Endodermal cell (in vitro differentiated cells): Measurements from ENCODE around the gene CHST2. TPM values are rescaled to one million over a fixed set of nuclear protein-coding genes. Genes with fewer than 3 reads are reported as not detected.

Experiments used
- DNase-seq: peaks from one replicate; pipeline ENCODE4 v3.0.0-alpha.2; 2017
- H3K27ac ChIP-seq: 2 replicates; pipeline ENCODE4 v1.5.1; 2013; ENCODE audit warnings: mild to moderate bottlenecking, low read depth, low read length, moderate library complexity
- H3K27me3 ChIP-seq: 2 replicates; pipeline ENCODE4 v1.6.1; 2013; ENCODE audit warnings: mild to moderate bottlenecking, low read length, moderate library complexity; ENCODE audit not compliant: insufficient read depth, control insufficient read depth, poor library complexity, severe bottlenecking
- H3K36me3 ChIP-seq: 2 replicates; pipeline ENCODE4 v1.7.0; 2013; ENCODE audit warnings: mild to moderate bottlenecking, low read length, moderate library complexity; ENCODE audit not compliant: control insufficient read depth, insufficient read depth
- H3K4me1 ChIP-seq: one replicate; pipeline ENCODE4 v1.7.0; 2013; ENCODE audit warnings: low read length; ENCODE audit not compliant: control insufficient read depth, insufficient read depth
- H3K4me3 ChIP-seq: 2 replicates; pipeline ENCODE4 v1.5.1; 2013; ENCODE audit warnings: mild to moderate bottlenecking, low read length, moderate library complexity
- H3K9ac ChIP-seq: 2 replicates; pipeline ENCODE4 v1.6.1; 2013; ENCODE audit warnings: mild to moderate bottlenecking, low read length, moderate library complexity; ENCODE audit not compliant: poor library complexity, severe bottlenecking; ENCODE audit errors: extremely low read depth
- H3K9me3 ChIP-seq: 2 replicates; pipeline ENCODE4 v1.6.1; 2013; ENCODE audit warnings: mild to moderate bottlenecking, low read length, moderate library complexity; ENCODE audit not compliant: control insufficient read depth
- H3K27ac Mint-ChIP-seq: 2 replicates; pipeline ENCODE4 v1.8.0; 2020; ENCODE audit warnings: mixed read lengths
- H3K27me3 Mint-ChIP-seq: 2 replicates; pipeline ENCODE4 v1.8.0; 2021; ENCODE audit warnings: mild to moderate bottlenecking, mixed read lengths; ENCODE audit not compliant: insufficient read depth
- H3K36me3 Mint-ChIP-seq: 2 replicates; pipeline ENCODE4 v1.8.0; 2020; ENCODE audit warnings: low read depth, mixed read lengths
- H3K4me1 Mint-ChIP-seq: 2 replicates; pipeline ENCODE4 v1.8.0; 2020; ENCODE audit warnings: mixed read lengths
- H3K4me3 Mint-ChIP-seq: 2 replicates; pipeline ENCODE4 v1.8.0; 2020; ENCODE audit warnings: mild to moderate bottlenecking, moderate library complexity, mixed read lengths
- H3K9me3 Mint-ChIP-seq: 2 replicates; pipeline ENCODE4 v1.8.0; 2020; ENCODE audit warnings: mild to moderate bottlenecking, mixed read lengths
- CTCF ChIP-seq: fragments of 200-600 bp; sonication (generic); conservative IDR thresholded peaks from 2 replicates; pipeline ENCODE4 v1.5.0; 2021; ENCODE audit warnings: antibody characterized with exemption, mild to moderate bottlenecking
- WGBS, 2 experiments: methylation state at CpG; one replicate each; pipeline versions ENCODE4 v1.1.5 to v1.1.7; 2013; ENCODE audit warnings: missing lambda C conversion rate in 2 of 2, mixed read lengths in 1 of 2; ENCODE audit not compliant: insufficient coverage in 1 of 2, insufficient read length in 1 of 2; 5-methylcytosine and 5-hydroxymethylcytosine counted together
- total RNA-seq, 2 donors: library from RNA; stranded (reverse); fragmentation: NEBNext Ultra II Directional in 1 of 2; extraction: Animal tissue kit (Norgen Biotek cat#: 25700) in 1 of 2; gene quantifications; 2 replicates in 1 of 2; 3 replicates in 1 of 2; pipeline ENCODE4 v1.2.1, GENCODE V29; 2021

CHST2 gene
- total RNA-seq, 2 donors from 2014 or later = 3.4 to 7.2 TPM

GRCh38 chr3:143139762-143140161, 20.2 kb downstream of the CHST2 start:
- no peaks in the 10 kb centered on the region for H3K4me1 ChIP-seq
- Mint-ChIP-seq H3K4me1 (no peaks in the 10 kb centered on the region), H3K9me3 (no peaks in the 10 kb centered on the region), H3K27me3 (no peaks in the 10 kb centered on the region), H3K27ac (no peak overlapping the region), H3K4me3 (no peak overlapping the region), H3K36me3 (no peaks in the 10 kb centered on the region)
- no peaks in the 10 kb centered on the region for H3K36me3 ChIP-seq
- H3K9ac ChIP-seq = no peak overlapping the region
- no peak for TF ChIP-seq CTCF
- H3K9me3 ChIP-seq = no peaks in the 10 kb centered on the region
- WGBS, 2 experiments = 91 to 93% methylated on average over 5 to 7 of the region's 7 CpGs
- no peaks in the 10 kb centered on the region for H3K27me3 ChIP-seq
- no peak for DNase-seq
- H3K27ac ChIP-seq = no peak overlapping the region
- H3K4me3 ChIP-seq = no peak overlapping the region

GRCh38 chr3:143140550-143140949, 21.0 kb downstream of the CHST2 start:
- Histone ChIP-seq H3K27me3 (no peaks in the 10 kb centered on the region), H3K36me3 (no peaks in the 10 kb centered on the region), H3K27ac (no peak overlapping the region), H3K4me3 (no peak overlapping the region), H3K9me3 (no peaks in the 10 kb centered on the region), H3K9ac (no peak overlapping the region), H3K4me1 (no peaks in the 10 kb centered on the region)
- no peak overlapping the region for H3K4me3 Mint-ChIP-seq
- TF ChIP-seq CTCF = no peak
- no peaks in the 10 kb centered on the region for H3K27me3 Mint-ChIP-seq
- H3K27ac Mint-ChIP-seq = no peak overlapping the region
- no peaks in the 10 kb centered on the region for H3K4me1 Mint-ChIP-seq
- H3K36me3 Mint-ChIP-seq = no peaks in the 10 kb centered on the region
- no peaks in the 10 kb centered on the region for H3K9me3 Mint-ChIP-seq
- no peak for DNase-seq
- WGBS, 2 experiments = 86 to 94% methylated on average over 4 to 6 of the region's 6 CpGs

- no peak for TF ChIP-seq CTCF
- no peak overlapping the region for H3K4me3 Mint-ChIP-seq
- 91 to 99% methylated on average over 13 to 17 of the region's 17 CpGs for WGBS, 2 experiments
Observed at GRCh38 chr3:143142354-143142753, 22.8 kb downstream of the CHST2 start.

More at GRCh38 chr3:143142354-143142753, 22.8 kb downstream of the CHST2 start:
- Mint-ChIP-seq H3K4me1 (no peaks in the 10 kb centered on the region), H3K9me3 (no peaks in the 10 kb centered on the region), H3K27me3 (no peaks in the 10 kb centered on the region), H3K36me3 (no peaks in the 10 kb centered on the region), H3K27ac (no peak overlapping the region)
- Histone ChIP-seq H3K9me3 (no peaks in the 10 kb centered on the region), H3K4me3 (no peak overlapping the region), H3K9ac (no peak overlapping the region), H3K27me3 (no peaks in the 10 kb centered on the region), H3K27ac (no peak overlapping the region), H3K36me3 (no peaks in the 10 kb centered on the region), H3K4me1 (no peaks in the 10 kb centered on the region)
- no peak for DNase-seq
